Raji (cell line): ENCODE results near the gene YY1.
A peak's percentile ranks its signal among the peaks of the same experiment; 100 is the strongest.

Source experiments
- POLR2A ChIP-seq: IDR thresholded peaks from 2 replicates; pipeline ENCODE4 v1.6.1; 2011; ENCODE audit warnings: low read depth, low read length, control low read depth; ENCODE audit not compliant: insufficient read depth

YY1 gene

DNA sequence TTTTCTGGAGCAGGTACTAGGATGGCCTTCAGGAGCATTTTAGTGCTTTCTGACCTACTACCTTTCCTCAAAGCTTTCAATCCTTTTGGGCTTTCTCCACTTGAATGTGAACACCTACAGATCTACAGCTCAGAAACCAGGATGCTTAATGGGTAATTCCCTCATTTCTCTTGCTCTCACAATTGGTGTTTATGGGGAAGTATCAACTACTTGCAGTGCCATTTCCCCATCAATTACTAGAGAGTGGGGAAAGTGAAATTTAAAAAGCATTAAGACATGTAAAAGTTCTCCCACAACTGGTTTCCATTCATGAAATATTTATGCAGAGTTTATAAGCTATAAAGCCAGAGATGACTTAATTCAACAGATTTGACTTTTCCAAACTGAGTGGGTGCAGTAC is 2.1 kb upstream of the YY1 start:
- TF ChIP-seq POLR2A, result no peak

DNA sequence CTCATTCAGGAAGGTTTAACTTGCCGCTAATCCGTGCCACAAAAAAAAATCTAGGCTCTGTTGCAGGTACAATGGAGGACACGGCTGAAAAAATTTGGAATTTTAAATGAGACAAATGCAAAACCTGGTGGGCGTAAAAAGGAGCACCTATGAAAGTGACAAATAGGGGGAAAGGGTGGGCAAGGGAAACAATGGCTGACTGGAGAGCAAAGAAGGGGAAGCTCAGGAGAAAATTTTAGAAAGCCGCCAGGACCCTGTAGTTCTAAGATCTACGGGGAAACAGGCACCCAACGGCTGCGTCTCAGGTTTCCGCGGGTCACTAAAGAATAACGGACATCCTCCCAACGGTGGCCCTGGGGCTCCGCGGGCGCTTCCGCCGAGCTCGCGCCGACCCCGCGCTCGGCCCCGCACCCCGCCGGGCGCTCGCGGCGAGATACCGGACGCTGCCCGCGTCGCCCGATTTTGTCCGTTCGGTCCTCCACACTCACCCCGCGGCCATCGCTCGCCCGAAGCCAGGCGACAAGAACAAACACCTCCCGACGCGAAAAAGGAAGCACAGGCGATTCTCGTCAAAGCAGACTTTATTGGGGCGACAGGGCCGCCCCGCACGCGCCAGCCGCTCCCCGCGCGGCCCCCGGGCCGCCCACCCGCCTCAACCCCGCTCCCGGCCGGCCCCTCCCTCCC is 1.1 kb upstream of the YY1 start:
- TF ChIP-seq POLR2A, result peak; percentile 37; the same call in 1 of the 2 replicates

DNA sequence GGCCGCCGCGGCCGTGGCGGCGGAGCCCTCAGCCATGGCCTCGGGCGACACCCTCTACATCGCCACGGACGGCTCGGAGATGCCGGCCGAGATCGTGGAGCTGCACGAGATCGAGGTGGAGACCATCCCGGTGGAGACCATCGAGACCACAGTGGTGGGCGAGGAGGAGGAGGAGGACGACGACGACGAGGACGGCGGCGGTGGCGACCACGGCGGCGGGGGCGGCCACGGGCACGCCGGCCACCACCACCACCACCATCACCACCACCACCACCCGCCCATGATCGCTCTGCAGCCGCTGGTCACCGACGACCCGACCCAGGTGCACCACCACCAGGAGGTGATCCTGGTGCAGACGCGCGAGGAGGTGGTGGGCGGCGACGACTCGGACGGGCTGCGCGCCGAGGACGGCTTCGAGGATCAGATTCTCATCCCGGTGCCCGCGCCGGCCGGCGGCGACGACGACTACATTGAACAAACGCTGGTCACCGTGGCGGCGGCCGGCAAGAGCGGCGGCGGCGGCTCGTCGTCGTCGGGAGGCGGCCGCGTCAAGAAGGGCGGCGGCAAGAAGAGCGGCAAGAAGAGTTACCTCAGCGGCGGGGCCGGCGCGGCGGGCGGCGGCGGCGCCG is 381 bp downstream of the YY1 start:
- peak; percentile 41; the same call in 1 of the 2 replicates for TF ChIP-seq POLR2A

DNA sequence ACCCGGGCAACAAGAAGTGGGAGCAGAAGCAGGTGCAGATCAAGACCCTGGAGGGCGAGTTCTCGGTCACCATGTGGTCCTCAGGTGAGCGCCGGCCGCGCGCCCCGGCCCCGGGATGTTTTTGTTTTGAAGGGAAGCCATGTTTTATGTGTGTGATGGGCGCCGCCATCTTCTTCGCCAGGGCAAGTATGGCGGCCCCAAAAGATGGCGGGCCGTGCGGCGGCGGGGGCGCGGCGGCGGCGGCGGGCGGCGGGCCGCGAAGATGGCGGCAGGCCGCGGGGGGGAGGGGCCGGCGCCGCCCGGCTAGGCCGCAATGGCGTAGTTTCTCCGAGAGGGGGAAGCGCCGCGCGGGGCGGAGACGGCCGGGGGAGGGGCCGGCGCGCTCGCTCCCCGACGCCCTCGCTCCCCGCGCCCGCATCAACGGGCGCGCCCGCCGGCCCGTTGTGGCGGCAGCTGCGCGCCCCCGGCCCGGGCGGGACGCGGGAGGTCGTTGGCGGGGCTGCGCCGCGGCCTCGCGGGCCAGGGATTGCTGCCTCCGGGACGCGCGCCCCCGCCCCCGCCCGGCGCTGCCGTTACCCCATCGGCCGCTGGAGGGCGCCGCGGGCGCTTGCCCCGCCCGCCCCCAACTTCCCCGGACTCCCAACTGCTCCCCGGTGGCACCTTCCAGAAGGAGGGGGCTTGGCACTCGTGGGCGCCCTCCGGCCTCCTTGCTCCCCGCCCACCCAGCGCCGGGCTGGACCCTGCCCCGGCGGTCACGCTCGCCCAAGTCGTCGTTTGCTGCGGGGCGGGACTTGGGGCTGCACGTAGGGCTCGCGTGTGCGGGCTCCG is 1.1 kb downstream of the YY1 start:
- TF ChIP-seq POLR2A, result no peak

DNA sequence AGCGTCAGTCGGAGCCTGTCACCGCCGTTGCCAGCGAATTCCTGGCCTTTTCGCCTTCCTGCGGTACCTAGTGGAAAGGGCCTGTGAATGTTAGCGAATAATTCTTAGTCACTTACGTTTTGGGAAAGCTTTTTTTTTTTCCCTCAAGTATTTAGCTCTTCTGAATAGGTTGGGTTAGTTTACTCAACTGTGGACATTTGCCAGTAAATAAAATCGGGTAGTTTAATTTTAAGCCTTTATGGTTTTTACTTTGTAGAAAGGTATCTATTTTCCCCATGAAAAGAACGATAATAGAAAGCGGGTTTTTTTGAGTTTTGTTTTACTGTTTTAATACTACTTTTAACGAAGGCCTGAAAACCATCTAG is 1.7 kb downstream of the YY1 start:
- TF ChIP-seq POLR2A, result no peak

DNA sequence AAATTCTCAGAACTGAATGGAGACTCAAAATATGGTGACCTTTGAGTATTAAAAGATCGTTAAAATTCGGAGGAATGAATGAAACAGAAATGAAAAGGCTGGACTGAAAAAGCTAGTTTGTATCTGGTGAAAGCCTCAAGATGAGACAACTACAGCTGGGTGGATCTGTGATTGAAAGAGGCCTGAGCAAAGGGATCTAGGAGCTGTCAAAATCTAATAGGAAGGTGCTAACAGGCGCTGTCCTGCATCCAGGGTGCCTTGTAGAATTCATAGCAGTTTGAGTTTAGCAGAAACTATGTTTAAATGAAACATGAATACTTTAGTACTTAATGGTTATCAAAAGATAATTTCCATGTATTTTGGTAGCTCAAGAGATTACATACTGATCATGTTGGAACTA is 2.3 kb downstream of the YY1 start:
- no peak for TF ChIP-seq POLR2A

DNA sequence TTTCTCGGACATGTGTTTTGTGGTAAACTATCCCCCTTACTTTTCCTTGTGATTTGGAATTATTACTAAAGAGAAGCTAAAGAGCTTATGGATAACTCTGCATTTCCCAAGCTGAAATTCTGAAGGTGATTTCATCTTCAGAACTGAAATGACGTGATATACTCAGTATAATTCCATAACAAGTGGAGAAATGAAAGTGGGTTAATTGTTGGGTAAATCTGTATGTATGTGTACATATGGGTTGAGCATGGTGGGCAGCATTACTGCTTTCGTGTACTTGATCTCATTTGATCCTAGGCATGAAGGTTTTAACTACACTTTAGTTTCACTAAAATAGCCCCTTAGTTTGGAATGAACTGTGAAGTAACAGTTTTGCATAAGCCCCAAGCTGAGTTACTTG is 4.1 kb downstream of the YY1 start:
- TF ChIP-seq POLR2A, result no peak

DNA sequence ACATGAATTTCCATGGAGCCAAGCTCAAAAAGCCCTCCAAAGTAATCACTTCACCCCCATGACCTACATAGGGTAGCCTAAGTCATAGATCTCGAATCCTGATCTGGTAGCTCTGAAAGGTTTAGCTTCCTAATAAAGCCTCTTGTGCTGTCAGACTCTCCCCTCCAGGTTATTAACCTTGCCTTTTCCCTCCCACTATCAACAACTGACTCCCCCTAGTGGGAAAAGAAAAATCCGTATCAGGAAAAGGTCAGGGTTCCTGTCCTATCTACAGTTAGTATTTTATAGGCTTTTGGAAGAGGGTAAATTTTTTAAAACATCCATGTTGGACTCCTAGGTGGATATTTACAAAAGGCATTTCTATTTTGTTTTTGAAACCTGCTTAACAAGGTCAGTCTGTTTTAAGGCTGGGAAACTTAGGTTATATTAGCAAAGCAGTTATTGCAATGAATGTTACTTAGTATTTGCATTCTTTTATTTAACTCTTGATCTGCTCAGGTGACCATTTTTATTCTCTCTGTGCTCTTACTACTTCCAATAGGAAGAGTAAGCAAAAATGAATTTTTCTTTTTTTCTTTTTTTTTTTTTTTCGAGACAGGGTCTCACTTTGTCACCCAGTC is 8.0 kb downstream of the YY1 start:
- TF ChIP-seq POLR2A, result no peak

DNA sequence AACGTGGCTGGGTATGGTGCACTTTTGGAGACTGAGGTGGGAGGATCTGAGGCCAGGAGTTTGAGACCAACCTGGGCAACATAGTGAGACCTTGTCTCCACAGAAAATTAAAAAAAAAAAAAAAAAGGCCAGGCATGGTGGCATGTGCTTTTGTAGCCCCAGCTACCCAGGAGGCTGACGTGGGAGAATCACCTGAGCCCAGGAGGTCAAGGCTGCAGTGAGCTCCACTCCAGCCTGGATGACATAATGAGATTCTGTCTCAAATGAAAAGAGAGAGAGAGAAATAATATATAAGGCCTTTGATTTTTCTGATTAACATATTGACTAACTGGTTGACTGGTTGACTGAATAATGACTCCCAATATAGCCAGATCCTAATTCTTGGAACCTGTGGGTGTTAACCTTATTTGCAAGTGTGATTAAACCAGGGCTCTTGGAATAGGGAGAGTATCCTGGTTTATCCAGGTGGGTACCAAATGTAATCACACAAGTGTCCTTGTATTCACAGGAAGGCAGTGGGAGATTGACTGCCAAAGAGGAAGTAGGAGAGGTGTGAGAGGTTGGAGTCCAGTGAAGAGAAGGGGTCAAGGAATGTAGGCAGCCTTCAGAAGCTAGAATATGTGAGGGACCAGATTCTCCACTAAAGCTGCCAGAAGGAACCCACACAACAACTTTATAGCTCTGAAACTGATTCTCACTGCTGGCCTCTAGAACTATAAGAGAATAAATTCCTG is 12.0 kb downstream of the YY1 start:
- no peak for TF ChIP-seq POLR2A

DNA sequence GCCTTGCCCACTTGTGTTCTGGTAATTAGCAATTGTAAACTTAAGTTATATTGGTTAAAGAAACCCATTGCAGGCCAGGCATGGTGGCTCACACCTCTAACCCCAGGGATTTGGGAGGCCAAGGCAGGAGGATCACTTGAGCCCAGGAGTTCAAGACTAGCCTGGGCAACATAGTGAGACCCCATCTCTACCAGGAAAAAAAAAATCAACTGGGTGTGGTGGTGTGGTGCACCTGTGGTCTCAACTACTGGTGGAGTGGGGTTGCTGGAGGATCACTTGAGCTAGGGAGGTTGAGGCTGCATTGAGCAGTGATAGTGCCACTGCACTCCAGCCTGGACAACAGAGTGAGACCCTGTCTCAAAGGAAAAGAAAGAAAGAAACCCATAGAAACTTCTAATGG is 13.7 kb downstream of the YY1 start:
- TF ChIP-seq POLR2A, result no peak

DNA sequence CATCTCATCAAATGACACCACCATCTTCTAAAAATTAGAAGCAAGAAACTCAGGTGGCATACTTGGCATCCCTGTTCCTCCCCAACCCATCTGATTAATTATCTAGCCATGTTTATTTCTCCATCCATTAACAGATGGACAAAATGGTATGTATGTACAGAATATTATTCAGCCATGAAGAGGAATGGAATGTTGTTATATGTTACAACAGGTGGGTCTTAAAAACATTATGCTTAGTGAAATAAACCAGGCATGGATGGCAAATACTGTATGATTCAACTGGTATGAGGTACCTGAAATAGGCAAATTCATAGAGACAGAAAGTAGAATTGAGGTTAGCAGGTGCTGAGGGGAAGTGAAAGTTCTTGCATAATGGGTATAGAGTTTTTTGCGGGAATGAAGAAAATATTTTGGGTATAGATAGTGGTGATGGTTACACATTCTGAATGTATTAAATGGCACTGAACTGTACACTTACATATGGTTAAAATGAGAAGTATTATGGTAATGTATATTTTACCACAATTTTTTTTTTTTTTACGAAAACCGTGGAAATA is 17.5 kb downstream of the YY1 start:
- no peak for TF ChIP-seq POLR2A

DNA sequence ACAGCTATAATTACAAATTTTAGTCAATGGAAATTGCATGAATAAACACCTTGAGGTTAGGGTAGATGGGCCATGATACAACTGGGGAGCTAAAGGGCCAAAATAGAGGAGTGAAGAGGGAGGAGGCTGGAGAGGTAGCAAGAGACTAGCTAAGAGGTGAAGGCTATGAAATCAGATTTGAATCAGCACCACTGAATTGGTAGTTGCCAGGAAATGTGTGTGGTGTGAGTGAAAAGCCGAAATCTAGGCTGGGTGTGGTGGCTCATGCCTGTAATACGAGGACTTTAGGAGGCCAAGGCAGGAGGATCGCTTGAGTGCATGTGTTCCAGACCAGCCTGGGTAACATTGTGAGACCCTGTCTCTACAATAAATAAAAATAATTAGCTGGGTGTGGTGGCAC is 22.7 kb downstream of the YY1 start:
- TF ChIP-seq POLR2A, result no peak

DNA sequence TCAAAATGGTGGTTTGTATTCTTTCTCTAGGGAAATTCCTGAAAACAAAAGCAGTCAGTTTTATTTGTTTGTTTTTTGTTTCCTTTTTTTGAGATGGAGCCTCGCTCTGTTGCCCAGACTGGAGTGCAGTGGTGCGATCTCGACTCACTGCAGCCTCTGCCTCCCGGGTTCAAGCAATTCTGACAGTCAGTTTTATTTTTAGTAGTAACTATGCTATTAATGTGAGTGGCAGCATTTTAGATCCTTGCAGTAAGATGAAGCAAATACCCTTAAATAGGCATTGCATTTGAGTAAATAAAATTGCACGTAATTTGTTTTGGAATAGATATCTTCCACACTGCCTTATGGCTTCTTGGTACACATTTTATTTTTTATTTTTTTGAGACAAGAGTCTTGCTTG is 23.6 kb downstream of the YY1 start:
- TF ChIP-seq POLR2A, result no peak

DNA sequence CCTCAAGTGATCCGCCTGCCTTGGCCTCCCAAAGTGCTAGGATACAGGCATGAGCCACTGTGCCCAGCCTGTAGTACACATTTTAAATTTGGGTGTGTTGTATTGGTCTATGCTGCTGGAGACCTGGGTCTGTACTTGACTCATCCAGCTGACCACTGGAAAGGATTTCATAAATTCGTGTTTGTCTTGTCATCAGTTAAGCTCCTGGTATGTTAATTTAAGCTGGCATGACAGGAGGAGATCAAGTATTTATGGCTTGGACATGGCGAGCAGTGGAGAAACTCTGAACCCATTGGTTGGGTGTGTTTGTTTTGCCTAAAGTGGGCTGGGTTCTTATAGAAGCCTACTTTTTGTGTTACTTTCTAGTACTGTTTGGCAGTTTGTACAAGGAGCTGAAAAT is 24.2 kb downstream of the YY1 start:
- TF ChIP-seq POLR2A, result no peak

DNA sequence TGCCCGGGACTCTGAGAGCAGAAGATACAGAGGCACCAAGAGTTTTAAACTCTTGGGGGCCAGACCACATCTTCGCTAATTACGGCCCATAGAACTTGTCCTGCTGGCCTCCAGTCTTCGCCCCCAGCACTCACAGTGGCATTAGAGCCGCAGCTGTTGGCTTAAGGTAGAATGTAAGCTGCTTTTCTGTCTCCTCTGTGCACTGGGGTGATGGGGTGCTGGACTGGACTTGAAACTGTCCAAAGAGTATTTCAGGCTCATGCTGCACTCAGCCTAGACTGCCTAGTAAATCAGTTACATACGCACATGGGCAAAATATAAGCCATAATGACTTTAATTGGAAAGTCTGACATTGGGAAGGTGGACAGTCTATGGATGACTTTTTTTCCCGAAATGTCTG is 29.0 kb downstream of the YY1 start:
- TF ChIP-seq POLR2A, result no peak
